Keratinocyte (primary cell): ENCODE results near the gene FOXF2. TPM values are rescaled to one million over a fixed set of nuclear protein-coding genes. Genes with fewer than 3 reads are reported as not detected.

Experiments used
- DNase-seq: peaks from one replicate; pipeline ENCODE4 v3.0.0-alpha.2; 2011; ENCODE audit warnings: low read depth, missing footprints, low spot score
- FAIRE-seq: peaks from 2 replicates; lab custom pipeline; 2011; peaks lifted over from hg19 to GRCh38; lab: Jason Lieb, UNC
- H2AFZ ChIP-seq: 2 replicates; pipeline ENCODE4 v1.6.0; 2012; ENCODE audit warnings: low read length, control low read depth, inconsistent platforms; ENCODE audit not compliant: control insufficient read depth
- H3K27ac ChIP-seq: 2 replicates; pipeline ENCODE4 v1.5.1; 2011; ENCODE audit warnings: low read length; ENCODE audit not compliant: control insufficient read depth, insufficient read depth
- H3K27me3 ChIP-seq: 3 replicates; pipeline ENCODE4 v1.6.0; 2011; ENCODE audit warnings: low read length; ENCODE audit not compliant: control insufficient read depth, insufficient read depth; ENCODE audit errors: extremely low read depth
- H3K36me3 ChIP-seq, 2 experiments: 2 replicates in 1 of 2; 3 replicates in 1 of 2; pipeline ENCODE4 v1.5.1; 2011; ENCODE audit warnings: low read length in 2 of 2, mild to moderate bottlenecking in 1 of 2; ENCODE audit not compliant: control insufficient read depth in 2 of 2, insufficient read depth in 2 of 2; ENCODE audit errors: extremely low read depth in 1 of 2
- H3K4me1 ChIP-seq: 3 replicates; pipeline ENCODE4 v1.5.1; 2011; ENCODE audit warnings: low read length; ENCODE audit not compliant: control insufficient read depth, insufficient read depth; ENCODE audit errors: extremely low read depth
- H3K4me2 ChIP-seq: 3 replicates; pipeline ENCODE4 v1.6.0; 2011; ENCODE audit warnings: low read depth, low read length; ENCODE audit not compliant: control insufficient read depth, insufficient read depth; ENCODE audit errors: extremely low read depth
- H3K4me3 ChIP-seq, 3 experiments: fragments of 200-600 bp in 1 of 3; sonication (generic) in 1 of 3; 2 replicates in 2 of 3; 3 replicates in 1 of 3; pipeline ENCODE4 v1.5.1; 2011 to 2016; ENCODE audit warnings: low read length in 3 of 3, mild to moderate bottlenecking in 3 of 3, control low read depth in 2 of 3, inconsistent platforms in 1 of 3, low read depth in 1 of 3, mixed read lengths in 1 of 3, mixed run types in 1 of 3, moderate library complexity in 1 of 3; ENCODE audit not compliant: control insufficient read depth in 2 of 3, insufficient read depth in 2 of 3; ENCODE audit errors: extremely low read depth in 1 of 3
- H3K79me2 ChIP-seq: 2 replicates; pipeline ENCODE4 v1.6.0; 2012; ENCODE audit warnings: low read length; ENCODE audit not compliant: control insufficient read depth, insufficient read depth
- H3K9ac ChIP-seq: 3 replicates; pipeline ENCODE4 v1.6.0; 2011; ENCODE audit warnings: low read length; ENCODE audit not compliant: control insufficient read depth, insufficient read depth; ENCODE audit errors: extremely low read depth
- H3K9me1 ChIP-seq: 3 replicates; pipeline ENCODE4 v1.6.0; 2011; ENCODE audit warnings: low read length; ENCODE audit not compliant: control insufficient read depth, insufficient read depth; ENCODE audit errors: extremely low read depth
- H3K9me3 ChIP-seq: 2 replicates; pipeline ENCODE4 v1.5.1; 2012; ENCODE audit warnings: low read depth, low read length; ENCODE audit not compliant: control insufficient read depth
- H4K20me1 ChIP-seq: 3 replicates; pipeline ENCODE4 v1.6.0; 2011; ENCODE audit warnings: low read length; ENCODE audit not compliant: control insufficient read depth, insufficient read depth; ENCODE audit errors: extremely low read depth
- CTCF ChIP-seq, 3 experiments: IDR thresholded peaks in 1 of 3; conservative IDR thresholded peaks in 1 of 3; optimal IDR thresholded peaks in 1 of 3; 2 replicates in 2 of 3; 3 replicates in 1 of 3; pipeline versions ENCODE3 to v1.5.1; 2011; ENCODE audit warnings: low read length in 3 of 3, mild to moderate bottlenecking in 3 of 3, moderate library complexity in 2 of 3, control low read depth in 1 of 3, inconsistent platforms in 1 of 3; ENCODE audit not compliant: insufficient read depth in 2 of 3; ENCODE audit errors: extremely low read depth in 1 of 3
- EZH2 ChIP-seq: IDR thresholded peaks from one replicate; pipeline ENCODE4 v1.6.1; 2012; ENCODE audit warnings: inconsistent platforms, mild to moderate bottlenecking, low read length, moderate library complexity
- dilution Hi-C: fragments of 300-500 bp; cut with MboI; formaldehyde crosslinking; loops from one replicate; pipeline ENCODE4 v1.7.0; 2020; ENCODE audit warnings: low sequenced_read_pairs; ENCODE audit not compliant: extremely low pct_ligation_motif_present
- polyA plus RNA-seq, 5 experiments: library from polyadenylated mRNA; depleted of rRNA in 3 of 5; stranded (reverse) in 3 of 5; stranded (forward) in 1 of 5; unstranded in 1 of 5; fragments of >200 nt; gene quantifications; 1 replicate in 1 of 5; 2 replicates in 3 of 5; 3 replicates in 1 of 5; pipeline versions ENCODE4 v1.2.1 to v1.2.3, GENCODE V29; 2011 to 2012; ENCODE audit warnings: missing spikeins in 2 of 5, low read depth in 1 of 5, low replicate concordance in 1 of 5

FOXF2 gene
- polyA plus RNA-seq, 1 donor (not counting 4 experiments of a cell fraction or from before 2014, with no cell fraction given) = 0.34 TPM

DNA sequence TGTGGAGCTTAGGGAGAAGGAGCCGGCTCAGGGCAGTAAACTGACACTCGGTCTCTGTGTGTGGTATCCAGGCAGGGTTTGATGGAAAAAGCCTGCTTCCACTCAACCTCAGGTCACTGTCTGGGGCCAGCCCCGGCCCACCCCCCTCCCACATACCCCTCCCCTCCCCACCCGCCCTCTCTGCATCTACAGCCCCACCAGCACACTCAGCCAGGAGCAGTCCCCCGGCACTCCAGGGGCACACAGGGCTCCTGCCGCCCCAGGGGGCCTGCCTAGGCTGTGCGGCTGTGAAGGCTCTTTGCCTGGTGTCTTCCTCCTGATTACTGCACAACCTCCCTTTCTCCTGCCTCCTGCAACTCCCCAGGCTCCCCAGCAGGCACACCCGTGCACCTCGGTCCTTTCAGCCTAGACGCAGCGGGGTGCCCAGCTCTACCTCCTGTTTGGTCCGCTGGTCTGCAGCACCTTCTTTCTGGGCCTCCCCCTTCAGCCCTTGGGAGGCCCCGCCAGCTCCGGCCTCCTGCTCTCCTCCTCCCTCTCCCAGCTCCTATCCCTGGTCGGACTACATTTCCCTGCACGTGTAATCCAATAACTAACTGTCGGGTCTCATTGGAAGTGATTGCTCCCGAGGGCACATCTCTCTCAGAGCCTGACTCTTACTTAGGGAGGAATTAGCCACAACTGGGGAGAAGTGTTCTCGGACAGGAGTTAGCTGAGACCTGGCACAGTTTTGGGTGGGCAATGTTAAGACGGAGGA, 1.3 kb upstream of the FOXF2 start:
- FAIRE-seq (no peak), DNase-seq (no peak)
- Histone ChIP-seq H2AFZ (no peak overlapping the region), H3K4me3 (no peak overlapping the region), H4K20me1 (no peaks in the 10 kb centered on the region), H3K27me3 (peaks cover 93% of the 10 kb centered on the region), H3K27ac (no peak overlapping the region), H3K4me1 (no peaks in the 10 kb centered on the region), H3K9me3 (no peaks in the 10 kb centered on the region), H3K9ac (no peak overlapping the region), H3K36me3 (no peaks in the 10 kb centered on the region), H3K79me2 (no peaks in the 10 kb centered on the region), H3K9me1 (no peaks in the 10 kb centered on the region), H3K4me2 (no peak overlapping the region)
- peak; percentile 95 for TF ChIP-seq EZH2
- TF ChIP-seq CTCF (optimal IDR thresholded peaks at IDR 0.05 in 1 of 3, IDR thresholded peaks at IDR 0.05 in 1 of 3, conservative IDR thresholded peaks at IDR 0.05 in 1 of 3; ENCODE audit: extremely low read depth in 1 of 3, insufficient read depth in 2 of 3, low read length in 3 of 3) = no peak
- dilution Hi-C loops = no loop called here

GRCh38 chr6:1388630-1389368, 577 bp upstream of the FOXF2 start:
- dilution Hi-C loops = no loop called here
- H3K79me2 ChIP-seq = no peaks in the 10 kb centered on the region
- H3K36me3 ChIP-seq = no peaks in the 10 kb centered on the region
- no peak overlapping the region for H2AFZ ChIP-seq
- no peak overlapping the region for H3K27ac ChIP-seq
- no peaks in the 10 kb centered on the region for H4K20me1 ChIP-seq
- no peak overlapping the region for H3K4me3 ChIP-seq
- TF ChIP-seq EZH2 = peak; percentile 50
- no peak for TF ChIP-seq CTCF (optimal IDR thresholded peaks at IDR 0.05 in 1 of 3, IDR thresholded peaks at IDR 0.05 in 1 of 3, conservative IDR thresholded peaks at IDR 0.05 in 1 of 3; ENCODE audit: extremely low read depth in 1 of 3, insufficient read depth in 2 of 3, low read length in 3 of 3)
- no peaks in the 10 kb centered on the region for H3K9me3 ChIP-seq
- no peak overlapping the region for H3K9ac ChIP-seq
- no peaks in the 10 kb centered on the region for H3K4me1 ChIP-seq
- no peak for FAIRE-seq
- peaks cover 93% of the 10 kb centered on the region for H3K27me3 ChIP-seq
- no peaks in the 10 kb centered on the region for H3K9me1 ChIP-seq
- no peak overlapping the region for H3K4me2 ChIP-seq
- DNase-seq = no peak
